Suprapubic skin (tissue), 4 donors: Measurements from ENCODE around the gene RPRD1A. TPM values are rescaled to one million over a fixed set of nuclear protein-coding genes. Genes with fewer than 3 reads are reported as not detected.
"Not testable (repeated sequence)": the region's sequence is repeated elsewhere in the genome, so short reads cannot be mapped to it uniquely, and the experiment has no call there.

ENCODE experiments used
- DNase-seq, 2 donors: peaks; one replicate each; pipeline ENCODE4 v3.0.0-alpha.2; 2019; ENCODE audit warnings: low spot score in 2 of 2
- H3K27ac ChIP-seq: fragments of 200-600 bp; sonication (generic); one replicate; pipeline ENCODE4 v1.5.1; 2019
- H3K27me3 ChIP-seq: fragments of 200-600 bp; sonication (generic); one replicate; pipeline ENCODE4 v1.5.1; 2019
- H3K36me3 ChIP-seq: fragments of 200-600 bp; sonication (generic); one replicate; pipeline ENCODE4 v1.5.1; 2019
- H3K4me1 ChIP-seq: fragments of 200-600 bp; sonication (generic); one replicate; pipeline ENCODE4 v1.5.1; 2019
- H3K4me3 ChIP-seq: fragments of 200-600 bp; sonication (generic); one replicate; pipeline ENCODE4 v1.5.1; 2019; ENCODE audit warnings: mild to moderate bottlenecking
- H3K9me3 ChIP-seq: fragments of 200-600 bp; sonication (generic); one replicate; pipeline ENCODE4 v1.5.1; 2019
- CTCF ChIP-seq, 2 donors: fragments of 200-600 bp in 1 of 2; fragments of 450-650 bp in 1 of 2; sonication (generic) in 1 of 2; IDR thresholded peaks; one replicate each; pipeline ENCODE4 v1.5.1; 2016 to 2019; ENCODE audit warnings: antibody characterized with exemption in 2 of 2, mild to moderate bottlenecking in 1 of 2, moderate library complexity in 1 of 2
- EP300 ChIP-seq: sonication (generic); formaldehyde crosslinking; IDR thresholded peaks from one replicate; pipeline ENCODE4 v1.6.1; 2017; ENCODE audit warnings: antibody characterized with exemption
- POLR2A ChIP-seq, 2 donors: fragments of 450-650 bp; IDR thresholded peaks; one replicate each; pipeline ENCODE4 v1.6.1; 2017; ENCODE audit warnings: antibody characterized with exemption in 2 of 2, mild to moderate bottlenecking in 2 of 2, moderate library complexity in 2 of 2
- POLR2AphosphoS5 ChIP-seq, 3 donors: sonication (generic); formaldehyde crosslinking; IDR thresholded peaks; one replicate each; pipeline ENCODE4 v1.6.1; 2017; ENCODE audit warnings: antibody characterized with exemption in 3 of 3
- WGBS: methylation state at CpG from one replicate; pipeline ENCODE4 v1.1.5; 2018; 5-methylcytosine and 5-hydroxymethylcytosine counted together
- total RNA-seq, 4 donors: library from RNA; depleted of rRNA; stranded (reverse); fragments of >200 nt; gene quantifications; one replicate each; pipeline ENCODE4 v1.1.0, GENCODE V29; 2016

The RPRD1A gene
- total RNA-seq, 4 donors from 2014 or later: 34.9 to 74.5 (median 47.3) TPM

DNA sequence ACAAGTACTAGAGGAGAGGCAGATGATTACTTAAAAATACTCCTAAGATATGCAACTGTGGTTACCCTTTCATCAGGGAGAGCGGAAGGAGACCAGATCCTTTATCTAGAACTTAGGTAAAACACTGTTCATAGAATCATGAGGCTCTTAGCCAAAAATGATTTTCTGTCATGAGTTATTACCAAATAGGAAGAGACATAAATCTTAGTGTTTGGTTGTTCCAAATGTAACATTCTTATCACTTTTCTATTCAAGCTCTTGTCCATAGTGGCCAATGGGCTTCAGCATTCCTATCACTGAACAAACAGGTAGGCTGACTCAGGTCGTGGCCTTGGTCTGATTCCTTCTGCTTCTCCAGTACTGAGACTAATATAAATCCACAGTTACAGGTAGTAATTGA, 38.5 kb downstream of the RPRD1A start:
- no peak overlapping the region for H3K27ac ChIP-seq
- H3K27me3 ChIP-seq: no peaks in the 10 kb centered on the region
- peaks cover 34% of the 10 kb centered on the region for H3K36me3 ChIP-seq
- no peaks in the 10 kb centered on the region for H3K4me1 ChIP-seq
- H3K4me3 ChIP-seq: no peak overlapping the region
- H3K9me3 ChIP-seq: no peaks in the 10 kb centered on the region
- no peak for DNase-seq
- 92% methylated on average over 2 of the region's 2 CpGs for WGBS
- TF ChIP-seq EP300 (no peak), POLR2AphosphoS5 (IDR thresholded peaks at IDR 0.05) (no peak), CTCF (IDR thresholded peaks at IDR 0.05) (no peak), POLR2A (IDR thresholded peaks at IDR 0.05) (no peak)

GRCh38 chr18:36025025-36025424, 42.3 kb downstream of the RPRD1A start:
- Histone ChIP-seq H3K9me3 (no peaks in the 10 kb centered on the region), H3K4me3 (no peak overlapping the region), H3K27me3 (no peaks in the 10 kb centered on the region), H3K36me3 (peaks cover 31% of the 10 kb centered on the region), H3K4me1 (no peaks in the 10 kb centered on the region), H3K27ac (no peak overlapping the region)
- no peak for DNase-seq
- 42% methylated on average over 1 of the region's 1 CpG for WGBS
- no peak for TF ChIP-seq POLR2A (IDR thresholded peaks at IDR 0.05)
- no peak for TF ChIP-seq EP300
- TF ChIP-seq POLR2AphosphoS5 (IDR thresholded peaks at IDR 0.05): no peak
- no peak for TF ChIP-seq CTCF (IDR thresholded peaks at IDR 0.05)

- 98% methylated on average over 3 of the region's 3 CpGs for WGBS
- peaks cover 26% of the 10 kb centered on the region for H3K36me3 ChIP-seq
- not testable (repeated sequence) for H3K4me3 ChIP-seq, H3K9me3 ChIP-seq, H3K27me3 ChIP-seq, DNase-seq, H3K27ac ChIP-seq, H3K4me1 ChIP-seq
Observed at GRCh38 chr18:36024241-36024640, 43.1 kb downstream of the RPRD1A start.

DNA sequence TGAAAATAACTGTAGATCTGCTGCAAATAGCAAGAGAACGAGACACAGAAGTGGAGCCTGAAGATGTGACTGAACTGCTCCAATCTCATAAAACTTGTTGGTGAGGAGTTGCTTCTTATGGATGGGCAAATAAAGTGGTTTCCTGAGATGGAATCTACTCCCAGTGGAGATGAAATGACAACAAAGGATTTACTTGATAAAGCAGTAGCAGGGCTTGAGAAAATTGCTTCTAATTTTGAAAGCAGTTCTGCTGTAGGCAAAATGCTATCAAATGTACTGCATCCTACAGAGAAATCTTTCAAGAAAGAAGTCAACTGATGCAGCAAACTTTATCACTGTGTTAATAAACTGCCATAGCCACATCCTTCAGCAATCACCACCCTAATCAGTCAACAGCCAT, 44.0 kb downstream of the RPRD1A start:
- WGBS: 81% methylated on average over 1 of the region's 1 CpG
- no peaks in the 10 kb centered on the region for H3K9me3 ChIP-seq
- H3K27ac ChIP-seq: no peak overlapping the region
- H3K4me1 ChIP-seq: no peaks in the 10 kb centered on the region
- no peak for DNase-seq
- H3K4me3 ChIP-seq: no peak overlapping the region
- TF ChIP-seq CTCF (IDR thresholded peaks at IDR 0.05) (no peak), POLR2A (IDR thresholded peaks at IDR 0.05) (no peak), POLR2AphosphoS5 (IDR thresholded peaks at IDR 0.05) (no peak), EP300 (no peak)
- H3K36me3 ChIP-seq: peaks cover 21% of the 10 kb centered on the region
- no peaks in the 10 kb centered on the region for H3K27me3 ChIP-seq

DNA sequence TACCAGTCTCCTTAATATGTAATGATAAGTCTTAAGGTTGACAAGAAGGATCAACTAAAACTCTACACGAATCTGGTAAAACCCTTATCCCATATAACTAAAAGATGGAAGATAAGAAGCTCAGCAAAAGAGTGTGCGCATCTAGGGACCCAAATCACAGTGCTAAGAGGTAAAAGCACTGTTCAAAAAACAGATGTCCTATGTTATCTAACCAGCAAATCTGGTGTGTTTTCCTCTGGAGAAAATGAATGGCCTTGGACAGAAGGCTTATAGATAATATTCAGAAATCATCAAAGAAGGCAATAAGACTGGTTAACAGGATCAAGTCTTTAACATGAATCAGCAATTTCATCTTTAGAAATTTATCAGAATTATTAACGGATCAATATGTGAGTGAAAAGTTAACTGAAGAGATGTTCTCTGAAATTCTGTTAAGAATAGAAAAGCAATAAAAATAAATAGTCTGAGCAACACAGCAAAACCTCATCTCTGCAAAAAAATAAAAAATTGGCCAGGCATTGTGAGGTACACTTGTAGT, 47.1 kb downstream of the RPRD1A start:
- Histone ChIP-seq H3K4me3 (no peak overlapping the region), H3K27me3 (no peaks in the 10 kb centered on the region), H3K9me3 (no peaks in the 10 kb centered on the region), H3K4me1 (no peaks in the 10 kb centered on the region), H3K27ac (no peak overlapping the region), H3K36me3 (peaks cover 5% of the 10 kb centered on the region)
- no peak for DNase-seq
- TF ChIP-seq POLR2AphosphoS5 (IDR thresholded peaks at IDR 0.05): no peak
- TF ChIP-seq CTCF (IDR thresholded peaks at IDR 0.05): no peak
- TF ChIP-seq EP300: no peak
- no peak for TF ChIP-seq POLR2A (IDR thresholded peaks at IDR 0.05)
- 84% methylated on average over 3 of the region's 3 CpGs for WGBS

DNA sequence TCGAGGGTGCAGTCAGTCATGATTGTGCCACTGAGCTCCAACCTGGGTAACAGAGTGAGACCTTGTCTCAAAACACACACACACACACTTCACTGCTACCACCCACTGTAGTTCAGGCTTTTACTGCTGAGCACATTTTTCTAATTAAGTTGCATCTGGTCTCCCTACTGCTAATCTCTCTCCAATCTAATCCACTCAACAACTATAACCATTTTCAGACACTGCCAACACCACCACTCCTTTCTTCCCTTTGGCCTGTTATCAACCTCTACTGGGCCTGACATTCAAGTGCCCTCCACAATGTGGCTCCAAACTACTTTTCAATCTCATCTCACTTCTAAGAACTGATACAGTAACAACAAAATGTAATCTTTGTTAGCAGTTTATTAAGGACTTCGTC, 50.1 kb downstream of the RPRD1A start:
- no peaks in the 10 kb centered on the region for H3K36me3 ChIP-seq
- H3K4me3 ChIP-seq: no peak overlapping the region
- 62% methylated on average over 2 of the region's 2 CpGs for WGBS
- DNase-seq: no peak
- H3K27me3 ChIP-seq: no peaks in the 10 kb centered on the region
- no peak overlapping the region for H3K27ac ChIP-seq
- TF ChIP-seq CTCF (IDR thresholded peaks at IDR 0.05) (no peak), EP300 (no peak), POLR2AphosphoS5 (IDR thresholded peaks at IDR 0.05) (no peak), POLR2A (IDR thresholded peaks at IDR 0.05) (no peak)
- H3K9me3 ChIP-seq: no peaks in the 10 kb centered on the region
- H3K4me1 ChIP-seq: no peaks in the 10 kb centered on the region
